Mesodermal cell (in vitro differentiated cells): ENCODE measurements around the gene AIG1.

ENCODE experiments used
- H3K27ac ChIP-seq: 2 replicates; pipeline ENCODE4 v1.7.0; 2013; ENCODE audit warnings: mild to moderate bottlenecking, low read depth, low read length, moderate library complexity; ENCODE audit not compliant: severe bottlenecking
- H3K36me3 ChIP-seq: 2 replicates; pipeline ENCODE4 v1.7.1; 2013; ENCODE audit warnings: mild to moderate bottlenecking, low read length, moderate library complexity; ENCODE audit not compliant: control insufficient read depth, insufficient read depth
- H3K4me1 ChIP-seq: one replicate; pipeline ENCODE4 v1.7.1; 2013; ENCODE audit warnings: mild to moderate bottlenecking, low read length; ENCODE audit not compliant: insufficient read depth, control insufficient read depth, poor library complexity, severe bottlenecking
- H3K4me3 ChIP-seq: 2 replicates; pipeline ENCODE4 v1.7.0; 2013; ENCODE audit warnings: low read length, control low read depth, mild to moderate bottlenecking; ENCODE audit not compliant: insufficient read depth, poor library complexity, severe bottlenecking; ENCODE audit errors: extremely low read depth
- H3K9me3 ChIP-seq: 2 replicates; pipeline ENCODE4 v1.7.1; 2013; ENCODE audit warnings: mild to moderate bottlenecking, low read length, moderate library complexity; ENCODE audit not compliant: control insufficient read depth
- WGBS, 2 experiments: methylation state at CpG; one replicate each; pipeline ENCODE4 v1.1.5; 2013; ENCODE audit warnings: missing lambda C conversion rate in 2 of 2; ENCODE audit not compliant: insufficient coverage in 2 of 2; 5-methylcytosine and 5-hydroxymethylcytosine counted together

The AIG1 gene

DNA sequence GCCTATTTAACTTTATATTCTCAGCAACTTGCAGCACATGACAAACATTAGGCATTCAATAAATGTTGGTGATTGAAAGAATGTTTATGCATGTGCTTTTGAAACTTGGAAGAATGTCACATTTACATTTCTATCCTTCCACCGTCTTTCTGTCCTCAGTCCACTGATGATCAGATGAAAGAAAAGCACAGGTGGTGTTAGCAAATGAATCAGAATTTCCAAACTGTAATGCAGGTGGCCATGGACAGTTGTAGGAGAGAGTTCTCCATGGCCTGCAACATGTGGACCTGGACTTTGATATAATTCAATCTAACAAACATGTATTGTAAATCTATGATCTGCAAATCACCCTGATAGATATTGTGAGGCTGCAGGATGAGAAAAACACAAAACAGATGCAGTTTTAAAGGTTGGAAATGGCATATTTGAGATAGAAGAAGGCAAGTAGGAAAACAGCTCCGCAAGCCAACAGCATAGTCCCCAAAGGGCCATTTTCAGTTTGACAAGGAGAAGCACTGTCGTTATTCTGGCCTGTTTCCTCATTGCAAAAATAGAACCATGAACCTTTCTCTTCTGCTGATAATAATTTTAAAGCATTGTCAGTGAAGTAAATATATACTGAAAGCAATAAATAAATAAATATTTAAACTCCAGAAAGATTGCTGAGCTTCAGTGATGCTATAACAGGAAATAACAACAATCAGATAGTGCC lies 119.4 kb downstream of the AIG1 start:
- no peak overlapping the region for H3K4me3 ChIP-seq
- 80 to 100% methylated on average over 1 of the region's 3 CpGs for WGBS, 2 experiments
- H3K9me3 ChIP-seq: no peaks in the 10 kb centered on the region
- no peaks in the 10 kb centered on the region for H3K4me1 ChIP-seq
- H3K36me3 ChIP-seq: no peaks in the 10 kb centered on the region
- no peak overlapping the region for H3K27ac ChIP-seq

DNA sequence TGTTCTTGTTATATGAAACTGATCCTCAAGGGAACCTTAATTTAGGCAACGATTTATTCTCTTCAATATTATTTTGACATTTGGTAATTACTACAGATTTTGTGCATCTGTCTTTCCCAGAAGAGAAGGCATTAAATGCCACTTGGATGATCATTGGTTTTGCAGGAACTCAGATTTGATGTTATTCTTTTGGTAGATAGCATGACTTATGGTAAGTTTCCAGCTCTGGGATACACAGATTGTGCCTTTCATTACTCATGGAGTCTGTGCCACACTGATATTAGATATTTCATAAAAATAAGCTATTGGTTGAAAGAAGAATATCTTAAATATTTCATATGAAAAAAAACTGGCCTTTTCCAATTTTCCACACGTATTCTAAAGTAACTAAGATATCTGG lies 120.1 kb downstream of the AIG1 start:
- H3K9me3 ChIP-seq: no peaks in the 10 kb centered on the region
- H3K4me3 ChIP-seq: no peak overlapping the region
- no peaks in the 10 kb centered on the region for H3K4me1 ChIP-seq
- H3K36me3 ChIP-seq: no peaks in the 10 kb centered on the region
- WGBS, 2 experiments: no CpG with 5 or more reads among the region's 2 CpGs
- H3K27ac ChIP-seq: no peak overlapping the region

DNA sequence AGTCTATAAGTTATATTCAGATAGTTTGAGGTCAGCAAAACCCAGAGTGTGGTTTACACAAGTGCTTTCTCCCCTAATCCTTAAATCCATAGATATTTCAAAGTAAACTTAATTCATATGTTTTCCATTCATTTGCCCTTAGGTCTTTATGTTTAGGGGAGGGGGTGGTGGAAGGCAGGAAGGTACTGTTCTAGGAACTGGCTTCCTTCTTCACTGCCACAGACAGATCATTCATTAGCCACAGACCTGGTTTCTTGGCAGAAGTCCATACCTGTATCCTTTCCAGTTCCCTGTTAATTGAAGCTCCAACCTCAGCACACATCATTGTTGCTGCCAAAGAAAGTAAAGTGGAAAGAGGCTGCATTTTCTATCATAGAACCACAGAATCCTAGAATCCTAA lies 123.0 kb downstream of the AIG1 start:
- Histone ChIP-seq H3K27ac (no peak overlapping the region), H3K9me3 (no peaks in the 10 kb centered on the region), H3K4me1 (no peaks in the 10 kb centered on the region), H3K36me3 (no peaks in the 10 kb centered on the region), H3K4me3 (no peak overlapping the region)

DNA sequence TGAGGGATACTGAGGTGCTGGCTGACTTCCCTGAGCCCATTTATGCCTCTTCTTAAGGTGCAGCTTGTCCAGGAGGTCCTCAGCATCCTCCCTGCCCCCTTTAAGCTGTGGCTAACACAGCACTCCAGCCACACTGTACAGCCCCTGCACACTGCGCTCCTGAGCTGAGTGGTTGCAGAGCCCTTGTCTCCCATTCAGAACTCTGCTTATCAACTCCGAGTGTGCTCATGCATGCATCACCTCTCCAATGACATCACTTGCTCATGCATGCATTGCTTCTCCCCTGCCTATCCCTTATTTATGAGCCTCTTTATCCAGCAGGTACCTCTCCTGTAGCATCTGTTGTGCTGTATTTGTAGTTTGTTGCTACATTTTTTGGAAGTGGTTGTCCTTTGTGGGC lies 124.6 kb downstream of the AIG1 start:
- Histone ChIP-seq H3K4me1 (no peaks in the 10 kb centered on the region), H3K27ac (no peak overlapping the region), H3K36me3 (no peaks in the 10 kb centered on the region), H3K4me3 (no peak overlapping the region), H3K9me3 (no peaks in the 10 kb centered on the region)
- 93% methylated on average over 2 of the region's 2 CpGs; no CpG with 5 or more reads in 1 of the 2 experiments for whole genome bisulfite sequencing, 2 experiments

DNA sequence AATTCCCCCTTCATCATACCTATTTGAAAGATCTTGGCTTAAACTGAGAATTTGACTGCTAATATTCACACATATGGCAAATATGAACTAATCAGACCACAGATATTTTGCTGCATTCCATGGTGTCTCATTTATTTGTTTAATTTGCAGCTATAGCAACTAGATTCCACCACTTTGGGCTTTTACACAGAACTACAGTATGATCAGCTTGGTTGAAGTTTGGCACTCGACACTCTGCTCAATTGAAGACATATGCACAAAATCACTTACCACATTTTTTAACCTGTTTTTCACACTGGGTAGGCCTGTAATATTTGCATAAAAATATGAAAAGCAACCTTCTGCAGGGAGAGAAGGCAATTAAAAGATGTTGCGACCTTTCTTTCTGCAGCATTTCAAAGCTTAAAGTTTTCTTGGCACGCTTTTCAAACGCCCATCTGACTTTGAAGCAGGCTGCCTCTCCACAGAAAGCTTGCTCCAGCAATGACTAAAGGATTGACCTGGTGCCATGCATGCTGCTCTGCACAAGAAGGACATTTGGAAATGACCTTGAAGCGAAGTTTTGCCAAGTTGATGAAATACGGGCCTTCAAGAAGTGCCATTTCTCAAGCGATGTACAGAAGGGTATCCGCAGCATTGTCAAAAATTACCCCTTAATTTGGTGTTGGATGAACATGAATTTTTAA lies 126.7 kb downstream of the AIG1 start:
- no peaks in the 10 kb centered on the region for H3K9me3 ChIP-seq
- H3K27ac ChIP-seq: no peak overlapping the region
- H3K4me1 ChIP-seq: no peaks in the 10 kb centered on the region
- WGBS, 2 experiments: 88 to 90% methylated on average over 5 to 7 of the region's 8 CpGs
- H3K4me3 ChIP-seq: no peak overlapping the region
- H3K36me3 ChIP-seq: no peaks in the 10 kb centered on the region

DNA sequence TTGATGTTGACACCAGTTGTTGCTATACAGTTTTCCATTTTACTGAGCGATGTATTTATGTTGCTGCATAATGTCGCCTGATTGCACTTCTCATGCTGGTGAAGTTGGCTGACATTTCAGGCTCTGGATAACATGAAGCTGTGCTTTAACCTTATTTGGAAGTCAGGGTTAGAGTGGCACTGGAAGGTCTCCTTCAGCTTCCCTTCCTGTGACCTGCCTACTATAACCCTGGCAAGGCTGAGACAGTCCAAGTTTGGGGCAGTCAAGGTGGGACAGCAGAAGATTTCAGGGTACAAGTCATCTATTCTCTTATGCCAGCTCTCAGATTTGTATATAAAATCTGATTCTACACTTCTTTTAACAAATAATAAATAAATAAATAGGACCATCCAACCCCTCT lies 127.6 kb downstream of the AIG1 start:
- no peaks in the 10 kb centered on the region for H3K36me3 ChIP-seq
- no peak overlapping the region for H3K27ac ChIP-seq
- H3K4me3 ChIP-seq: no peak overlapping the region
- WGBS, 2 experiments: 94% methylated on average over 2 of the region's 2 CpGs
- H3K9me3 ChIP-seq: no peaks in the 10 kb centered on the region
- no peaks in the 10 kb centered on the region for H3K4me1 ChIP-seq

DNA sequence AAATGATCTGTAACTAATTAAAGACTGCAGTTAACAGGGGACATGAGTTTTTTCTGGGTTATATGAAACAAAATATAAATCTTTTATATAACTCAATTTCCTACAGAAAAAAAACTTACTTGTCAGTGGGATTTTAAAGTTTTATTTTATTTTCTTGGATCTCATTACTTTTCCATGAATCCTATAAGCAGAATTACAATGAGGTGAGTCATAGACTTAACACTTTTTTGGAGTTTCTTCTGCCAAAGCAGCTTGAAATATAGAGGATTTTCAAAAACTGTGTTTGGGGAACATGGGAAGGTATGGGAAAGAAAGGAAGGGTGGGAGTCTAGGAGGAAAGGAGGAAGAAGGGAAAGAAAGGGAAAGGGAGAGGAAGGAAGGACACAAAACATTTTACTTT lies 130.7 kb downstream of the AIG1 start:
- no peak overlapping the region for H3K4me3 ChIP-seq
- H3K27ac ChIP-seq: no peak overlapping the region
- no peaks in the 10 kb centered on the region for H3K36me3 ChIP-seq
- no peaks in the 10 kb centered on the region for H3K9me3 ChIP-seq
- H3K4me1 ChIP-seq: no peaks in the 10 kb centered on the region

DNA sequence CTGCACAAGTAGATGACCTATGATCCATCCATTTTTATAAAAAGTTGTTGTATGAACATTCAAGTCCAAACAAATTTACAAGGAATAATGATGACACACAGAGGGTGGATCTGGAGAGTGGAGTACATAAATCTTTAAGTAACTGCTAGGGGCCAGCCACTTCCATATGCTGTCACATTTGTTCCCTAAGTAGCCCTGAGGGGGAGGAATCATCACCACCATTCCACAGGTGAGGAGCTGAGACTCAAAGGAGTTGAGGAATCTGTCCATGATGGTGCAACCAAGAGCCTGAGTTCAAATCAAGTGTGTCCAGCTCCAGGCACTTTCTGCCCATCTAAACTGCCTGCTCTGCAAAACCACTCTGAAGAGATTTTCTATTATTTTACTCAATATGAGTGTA lies 132.1 kb downstream of the AIG1 start:
- Histone ChIP-seq H3K27ac (no peak overlapping the region), H3K4me1 (no peaks in the 10 kb centered on the region), H3K4me3 (no peak overlapping the region), H3K36me3 (no peaks in the 10 kb centered on the region), H3K9me3 (no peaks in the 10 kb centered on the region)

DNA sequence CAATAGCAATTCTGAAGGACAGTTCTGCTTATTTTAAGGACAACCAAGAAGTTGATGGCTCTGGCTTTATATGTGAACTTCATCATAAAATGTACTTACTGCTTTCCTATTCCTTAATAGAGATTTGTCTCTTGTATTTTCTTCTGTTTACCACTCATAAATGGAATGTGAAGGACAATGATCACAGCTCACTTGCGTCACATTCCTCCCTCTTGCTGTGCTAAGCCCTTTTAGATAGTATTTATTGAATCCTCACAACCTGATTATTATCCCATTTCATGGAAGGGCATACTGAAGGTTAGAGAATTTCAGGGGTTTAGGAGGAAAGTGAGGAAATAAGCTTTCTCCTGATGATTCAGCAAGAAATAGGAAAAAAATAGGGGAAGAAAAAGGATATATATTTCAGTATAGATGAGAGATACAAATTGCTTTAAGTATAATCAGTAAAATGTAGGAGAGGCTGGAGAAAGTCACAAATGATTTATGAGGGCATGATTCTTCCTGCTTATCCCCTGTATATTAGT lies 132.9 kb downstream of the AIG1 start:
- Histone ChIP-seq H3K36me3 (no peaks in the 10 kb centered on the region), H3K27ac (no peak overlapping the region), H3K9me3 (no peaks in the 10 kb centered on the region), H3K4me1 (no peaks in the 10 kb centered on the region), H3K4me3 (no peak overlapping the region)
- no CpG with 5 or more reads among the region's 1 CpG for WGBS, 2 experiments

DNA sequence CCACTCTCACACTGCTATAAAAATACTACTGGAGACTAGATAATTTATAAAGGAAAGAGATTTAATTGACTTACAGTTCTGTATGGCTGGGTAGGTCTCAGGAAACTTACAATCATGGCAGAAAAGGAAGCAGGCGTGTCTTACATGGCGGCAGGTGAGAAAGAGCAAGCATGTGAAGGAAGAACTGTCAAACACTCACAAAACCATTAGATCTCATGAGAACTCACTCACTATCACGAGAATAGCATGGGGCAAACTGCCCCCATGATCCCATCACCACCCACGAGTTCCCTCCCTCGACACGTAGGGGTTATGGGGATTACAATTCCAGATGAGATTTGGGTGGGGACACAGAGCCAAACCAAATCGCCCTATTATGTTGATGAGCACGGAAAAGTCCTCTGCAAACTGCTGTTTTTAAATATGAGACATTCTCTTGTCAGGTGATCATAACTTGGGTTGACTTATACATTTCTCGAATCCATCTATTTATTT lies 133.5 kb downstream of the AIG1 start:
- Histone ChIP-seq H3K4me3 (no peak overlapping the region), H3K4me1 (no peaks in the 10 kb centered on the region), H3K9me3 (no peaks in the 10 kb centered on the region), H3K36me3 (no peaks in the 10 kb centered on the region), H3K27ac (no peak overlapping the region)
- 87 to 94% methylated on average over 3 to 8 of the region's 9 CpGs for WGBS, 2 experiments

DNA sequence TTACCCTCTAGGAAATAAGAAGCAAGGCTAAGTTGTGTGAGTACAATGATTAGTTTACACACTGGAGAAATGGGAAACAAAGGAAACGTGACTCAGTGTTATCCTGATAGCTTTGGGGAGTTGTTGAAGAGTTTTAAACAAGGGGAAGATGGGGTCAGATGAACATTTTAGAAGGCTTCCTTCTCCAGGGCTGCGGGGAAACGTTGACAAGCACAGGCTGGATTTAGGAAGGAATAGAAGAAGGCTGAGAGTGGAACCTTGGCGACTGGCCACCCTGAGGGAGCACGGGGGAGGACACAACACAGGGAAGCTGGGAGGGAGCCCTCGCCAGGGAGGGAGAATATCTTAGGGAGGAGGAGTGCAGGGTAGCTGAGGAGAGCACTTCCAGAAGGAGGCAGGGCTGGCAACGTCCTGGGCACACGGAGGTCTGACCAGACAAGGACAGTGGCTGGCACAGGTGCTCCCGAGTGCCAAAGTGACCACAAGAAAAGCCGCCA lies 134.7 kb downstream of the AIG1 start:
- Histone ChIP-seq H3K36me3 (no peaks in the 10 kb centered on the region), H3K4me3 (no peak overlapping the region), H3K27ac (no peak overlapping the region), H3K4me1 (no peaks in the 10 kb centered on the region), H3K9me3 (no peaks in the 10 kb centered on the region)
- 84 to 90% methylated on average over 9 to 10 of the region's 10 CpGs for WGBS, 2 experiments
